ENCODE data around the gene NKIRAS2.
A peak's percentile ranks its signal among the peaks of the same experiment; 100 is the strongest.

Gene NKIRAS2

GRCh38 chr17:42061646-42062487, 42.0 kb downstream of the NKIRAS2 start:
- TF ChIP-seq POLR2AphosphoS5 (IDR thresholded peaks at IDR 0.05; ENCODE audit: low read depth, low read length) (no peak), POLR2A (IDR thresholded peaks at IDR 0.05; ENCODE audit: low read depth, low read length) (no peak), TAF1 (IDR thresholded peaks at IDR 0.05; ENCODE audit: borderline replicate concordance, low read depth, low read length) (no peak)
- DNase-seq (ENCODE audit: insufficient read length), result no peak
- FAIRE-seq, result no peak

GRCh38 chr17:42062681-42063080, 42.8 kb downstream of the NKIRAS2 start:
- DNase-seq (ENCODE audit: insufficient read length) (no peak), FAIRE-seq (no peak)
- TF ChIP-seq POLR2AphosphoS5 (IDR thresholded peaks at IDR 0.05; ENCODE audit: low read depth, low read length), result no peak
- TF ChIP-seq TAF1 (IDR thresholded peaks at IDR 0.05; ENCODE audit: borderline replicate concordance, low read depth, low read length), result no peak
- TF ChIP-seq POLR2A (IDR thresholded peaks at IDR 0.05; ENCODE audit: low read depth, low read length), result no peak

GRCh38 chr17:42065201-42065600, 45.3 kb downstream of the NKIRAS2 start:
- TF ChIP-seq TAF1 (IDR thresholded peaks at IDR 0.05; ENCODE audit: borderline replicate concordance, low read depth, low read length) (no peak), POLR2A (IDR thresholded peaks at IDR 0.05; ENCODE audit: low read depth, low read length) (no peak), POLR2AphosphoS5 (IDR thresholded peaks at IDR 0.05; ENCODE audit: low read depth, low read length) (no peak)
- no peak for DNase-seq (ENCODE audit: insufficient read length)
- no peak for FAIRE-seq

GRCh38 chr17:42067371-42068091, 47.6 kb downstream of the NKIRAS2 start:
- no peak for DNase-seq (ENCODE audit: insufficient read length)
- FAIRE-seq, result peak; percentile 71
- TF ChIP-seq POLR2AphosphoS5 (IDR thresholded peaks at IDR 0.05; ENCODE audit: low read depth, low read length) (no peak), POLR2A (IDR thresholded peaks at IDR 0.05; ENCODE audit: low read depth, low read length) (no peak), TAF1 (IDR thresholded peaks at IDR 0.05; ENCODE audit: borderline replicate concordance, low read depth, low read length) (no peak)

GRCh38 chr17:42068979-42069378, 49.1 kb downstream of the NKIRAS2 start:
- no peak for TF ChIP-seq TAF1 (IDR thresholded peaks at IDR 0.05; ENCODE audit: borderline replicate concordance, low read depth, low read length)
- FAIRE-seq (no peak), DNase-seq (ENCODE audit: insufficient read length) (no peak)

- DNase-seq (ENCODE audit: insufficient read length), result no peak
- no peak for FAIRE-seq
- TF ChIP-seq POLR2AphosphoS5 (IDR thresholded peaks at IDR 0.05; ENCODE audit: low read depth, low read length), result no peak
- no peak for TF ChIP-seq TAF1 (IDR thresholded peaks at IDR 0.05; ENCODE audit: borderline replicate concordance, low read depth, low read length)
- TF ChIP-seq POLR2A (IDR thresholded peaks at IDR 0.05; ENCODE audit: low read depth, low read length), result no peak
These were observed 51.9 kb downstream of the NKIRAS2 start for GRCh38 chr17:42071810-42072209.

GRCh38 chr17:42072323-42073187, 52.7 kb downstream of the NKIRAS2 start:
- no peak for TF ChIP-seq POLR2AphosphoS5 (IDR thresholded peaks at IDR 0.05; ENCODE audit: low read depth, low read length)
- no peak for TF ChIP-seq POLR2A (IDR thresholded peaks at IDR 0.05; ENCODE audit: low read depth, low read length)
- no peak for TF ChIP-seq TAF1 (IDR thresholded peaks at IDR 0.05; ENCODE audit: borderline replicate concordance, low read depth, low read length)
- FAIRE-seq, result no peak

More at GRCh38 chr17:42072323-42073187, 52.7 kb downstream of the NKIRAS2 start:
- DNase-seq (ENCODE audit: insufficient read length), result no peak

Data from GM12892 (cell line).